GM21528 (cell line): Measurements from ENCODE around the gene PDE4D.
"Not testable (repeated sequence)": the region's sequence is repeated elsewhere in the genome, so short reads cannot be mapped to it uniquely, and the experiment has no call there.

Experiments used
- ATAC-seq: cut with Tn5 transposase; IDR thresholded peaks from one replicate; pipeline ENCODE4 v1.9.1; 2021; ENCODE audit warnings: mild to moderate bottlenecking, moderate library complexity; ENCODE audit not compliant: unreplicated experiment, low FRiP score

The PDE4D gene

DNA sequence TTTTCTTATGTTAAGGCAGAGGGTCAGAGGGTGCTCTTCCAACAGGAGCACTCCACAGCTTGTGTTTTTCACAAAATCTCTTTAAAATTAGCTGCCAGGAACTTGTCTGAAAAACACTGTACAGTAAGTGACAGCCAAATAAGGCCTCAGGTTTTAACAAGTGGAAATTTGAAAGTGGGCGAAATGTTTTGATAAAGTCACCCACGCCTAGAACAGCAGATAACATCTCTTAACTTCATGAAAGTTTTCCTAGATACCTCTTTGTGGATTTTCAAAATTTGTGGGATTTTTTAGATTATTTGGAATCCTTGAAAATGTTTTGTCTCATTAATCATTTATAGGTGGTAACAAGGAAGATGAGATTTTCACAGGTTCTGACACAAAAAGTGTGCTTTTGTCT, 121.3 kb downstream of the PDE4D start:
- ATAC-seq: no peak

DNA sequence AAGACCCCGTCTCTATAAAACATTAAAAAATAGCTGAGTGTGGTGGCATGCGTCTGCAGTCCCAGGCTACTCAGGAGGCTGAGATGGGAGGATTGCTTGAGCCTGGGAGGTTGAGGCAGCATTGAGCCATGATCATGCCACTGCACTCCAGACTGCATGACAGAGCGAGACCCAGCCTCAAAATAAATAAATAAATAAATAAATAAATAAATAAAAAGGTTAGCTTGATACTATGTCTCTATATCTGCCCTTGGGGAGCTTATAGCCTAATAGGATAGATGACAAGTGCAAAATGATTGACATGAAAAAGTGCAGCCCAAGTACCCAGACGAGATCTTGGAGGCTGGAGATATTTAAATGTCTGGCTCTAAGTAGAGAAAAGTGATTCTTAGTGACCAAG, 122.6 kb downstream of the PDE4D start:
- ATAC-seq: no peak

DNA sequence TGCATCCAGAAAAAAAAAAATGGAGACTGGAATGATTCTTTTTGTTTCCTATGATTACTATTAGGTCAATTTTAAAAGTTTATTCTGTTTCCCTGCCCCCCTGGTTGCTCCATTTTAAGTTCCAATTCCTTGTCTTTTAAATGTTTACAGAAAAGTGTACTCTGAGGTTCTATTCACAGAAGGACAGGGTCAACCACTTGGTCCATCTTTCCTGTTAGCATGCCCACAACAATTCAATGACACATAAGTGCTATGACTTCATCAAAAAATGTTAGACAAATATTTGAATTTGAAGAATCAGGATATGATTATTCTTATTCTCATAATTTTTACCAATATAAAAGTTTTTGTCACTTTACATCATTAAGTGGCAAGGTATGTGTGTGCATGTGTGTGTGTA, 123.7 kb downstream of the PDE4D start:
- no peak for ATAC-seq

DNA sequence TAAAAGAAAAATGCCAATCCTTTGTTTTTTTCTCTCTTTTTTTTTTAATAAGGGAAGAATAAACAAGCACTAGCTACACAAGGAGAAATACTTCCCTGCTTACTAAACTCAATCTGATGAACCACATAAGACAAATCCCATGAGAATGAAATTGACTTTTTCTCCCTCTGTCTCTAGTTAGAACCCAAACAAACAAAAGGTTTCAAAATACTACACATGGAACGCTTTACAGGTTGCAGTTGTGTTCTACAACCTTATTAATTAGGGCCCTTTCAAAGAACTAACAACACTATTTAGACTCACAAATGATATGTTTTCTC, 124.5 kb downstream of the PDE4D start:
- no peak for ATAC-seq

DNA sequence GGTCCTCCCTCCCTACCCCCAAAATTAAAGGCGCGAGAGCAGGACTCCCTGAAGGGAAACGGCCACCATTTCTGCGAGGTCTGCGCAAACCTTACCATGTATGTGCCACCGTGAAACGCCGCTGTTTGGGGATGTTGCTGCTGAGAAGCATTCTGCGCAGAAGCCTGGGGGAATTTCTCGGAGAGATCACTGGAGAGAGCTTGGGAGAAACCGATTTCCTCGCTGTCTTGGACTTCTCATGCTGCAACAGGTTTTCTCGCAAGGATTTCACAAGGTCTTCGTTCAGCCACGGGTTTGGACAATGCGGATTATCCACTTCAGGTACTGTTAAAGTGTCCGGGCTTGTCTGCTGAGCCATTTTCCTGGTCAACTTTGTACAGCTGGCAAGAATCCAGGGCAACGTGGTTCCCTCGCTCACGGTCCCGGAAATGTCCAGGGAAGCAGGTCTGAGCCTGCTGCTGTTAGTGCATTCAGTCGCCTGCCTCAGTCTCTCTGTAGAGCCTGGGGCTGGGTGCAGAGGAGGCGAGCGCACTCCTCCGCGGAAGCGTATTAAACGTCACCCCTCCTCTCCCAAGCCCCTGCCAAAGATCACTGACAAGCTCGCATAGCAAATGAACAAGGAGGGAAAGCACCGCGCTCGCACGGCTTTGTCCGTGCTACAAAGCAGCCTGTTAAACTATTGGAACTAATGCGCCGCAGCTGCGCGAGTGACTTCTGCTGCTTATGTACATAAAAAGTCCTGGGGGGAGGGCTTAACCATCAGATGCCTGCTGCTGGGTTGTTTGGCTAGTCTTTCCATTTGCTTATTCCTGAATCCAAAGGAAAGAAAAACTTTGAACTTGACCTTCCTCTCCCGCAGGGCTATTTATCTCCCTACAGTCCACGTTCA, 125.1 kb downstream of the PDE4D start:
- no peak for ATAC-seq

DNA sequence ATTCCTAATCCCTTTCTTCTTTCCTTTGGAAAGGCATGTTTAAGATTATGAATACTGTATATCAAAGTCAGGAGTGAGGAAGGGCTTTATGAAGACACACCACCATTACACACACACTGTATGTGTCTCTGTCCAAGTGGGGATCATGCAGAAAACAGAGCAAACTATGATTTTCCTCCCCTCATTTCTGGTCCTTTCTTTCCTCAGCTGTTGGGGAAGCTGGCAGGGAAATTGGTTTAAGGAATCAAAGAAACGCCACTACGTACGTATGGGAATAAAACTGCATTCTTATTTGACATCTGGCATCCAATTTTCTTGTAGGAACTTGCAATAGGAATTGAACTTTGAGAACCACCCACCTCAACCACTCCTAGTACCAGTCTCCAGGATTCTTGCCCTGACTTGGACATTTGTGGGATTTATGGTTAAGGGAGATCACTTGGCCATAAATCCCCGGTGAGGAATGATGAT, 125.8 kb downstream of the PDE4D start:
- no peak for ATAC-seq

DNA sequence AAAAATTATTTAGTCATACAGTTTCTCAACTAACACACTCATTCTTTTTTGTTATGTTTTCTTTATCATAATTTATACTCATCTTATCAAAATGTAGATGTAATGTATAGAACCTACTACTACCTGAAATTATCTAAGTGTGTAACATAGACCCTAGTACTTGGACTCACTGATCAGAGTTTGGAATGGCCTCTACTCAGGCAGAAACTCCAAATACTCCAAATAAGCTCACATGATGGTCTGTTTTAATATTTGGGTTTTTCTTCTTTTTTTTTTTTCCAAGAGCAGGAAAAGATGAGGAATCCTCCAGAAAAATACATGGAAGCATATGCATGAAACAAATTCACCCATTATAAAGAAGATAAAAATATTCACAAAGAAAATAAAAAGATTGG, 126.3 kb downstream of the PDE4D start:
- ATAC-seq: no peak

DNA sequence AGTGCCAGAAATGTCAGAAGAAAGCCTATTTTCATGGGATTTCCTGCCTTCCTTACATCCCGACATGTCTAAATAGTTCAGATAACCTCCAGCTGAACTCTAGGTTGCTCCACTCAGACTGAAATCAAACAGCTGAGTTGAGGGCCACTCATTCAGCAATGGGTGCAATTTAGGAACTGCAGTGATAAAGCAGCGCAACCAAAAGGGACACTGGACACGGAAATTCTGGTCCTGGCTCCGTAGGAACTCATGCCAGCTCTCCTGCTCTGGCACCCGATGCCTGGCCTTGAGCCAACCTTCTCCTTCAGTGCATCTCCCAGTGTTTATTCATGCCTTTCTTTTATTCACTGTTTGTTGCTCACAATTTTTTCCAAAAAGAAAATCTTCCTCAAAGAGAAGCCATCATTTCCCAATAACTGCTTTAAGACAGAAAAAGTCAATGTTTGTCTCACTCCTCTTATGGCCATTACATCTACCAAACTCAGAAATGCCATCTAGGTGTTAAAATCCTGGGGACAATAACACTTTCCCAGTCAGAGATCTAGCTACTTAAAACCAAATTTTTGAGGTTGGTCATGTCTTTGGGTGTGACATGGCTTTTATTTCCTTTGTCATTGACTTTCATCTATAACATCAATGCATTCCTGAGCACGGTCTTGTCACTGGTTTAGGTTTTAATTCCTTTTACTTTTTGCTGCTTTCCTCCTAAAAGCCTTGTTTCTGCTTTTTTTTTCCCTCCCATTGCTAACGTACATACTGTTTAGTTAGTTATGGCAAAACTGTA, 126.9 kb downstream of the PDE4D start:
- no peak for ATAC-seq

DNA sequence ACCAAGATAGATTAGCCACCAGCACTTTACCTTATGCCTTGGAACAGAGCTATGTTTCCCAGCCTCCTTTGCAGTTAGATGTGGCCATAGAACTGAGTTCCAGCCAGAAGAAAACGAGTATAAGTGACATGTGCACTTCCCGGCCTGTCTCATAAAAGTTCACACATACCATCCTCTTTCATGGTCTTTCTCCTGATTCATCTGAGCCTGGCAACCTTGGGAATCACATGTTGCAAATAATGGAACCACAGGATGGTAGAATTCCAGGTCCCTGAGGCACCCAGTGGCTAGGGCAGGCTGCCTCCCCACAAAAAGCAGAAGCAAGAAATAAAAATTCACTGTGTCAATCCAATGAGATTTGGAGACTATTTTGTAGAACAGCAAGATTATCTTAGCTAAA, 128.1 kb downstream of the PDE4D start:
- no peak for ATAC-seq

DNA sequence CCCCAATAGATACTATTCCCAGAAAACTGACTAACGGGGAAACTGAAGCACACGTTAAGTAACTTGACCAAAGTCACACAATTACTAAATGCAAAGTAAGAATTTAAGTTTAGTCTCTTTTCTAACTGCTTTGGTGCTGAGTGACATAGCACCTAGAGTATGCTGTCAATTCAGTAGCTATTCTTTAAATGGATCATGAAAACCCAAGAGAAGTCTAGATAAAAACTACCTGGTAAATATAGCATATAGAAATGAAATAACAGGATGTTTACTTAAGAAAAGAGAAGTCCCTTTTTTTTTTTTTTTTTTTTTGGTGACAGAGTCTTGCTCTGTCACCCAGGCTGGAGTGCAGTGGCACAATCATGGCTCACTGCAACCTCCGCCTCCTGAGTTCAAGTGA, 129.2 kb downstream of the PDE4D start:
- ATAC-seq: no peak

DNA sequence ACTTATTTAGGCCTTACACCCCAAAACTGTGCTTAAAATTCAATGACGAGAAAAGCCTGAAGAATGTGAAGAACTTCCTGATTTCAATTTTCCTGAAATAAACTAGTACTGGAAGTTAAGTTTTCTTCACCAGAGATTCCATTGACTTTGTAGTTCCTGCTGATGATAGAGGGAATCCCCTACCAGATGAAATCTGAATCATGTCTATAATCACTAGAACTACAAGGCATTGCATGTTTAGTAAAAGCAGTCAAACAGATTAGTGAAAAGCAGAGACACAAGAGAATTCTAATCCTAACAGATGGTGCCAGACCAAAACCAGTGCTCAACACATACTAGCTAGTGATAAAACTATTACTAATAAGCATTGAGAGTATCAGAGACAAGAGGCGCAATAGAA, 130.0 kb downstream of the PDE4D start:
- ATAC-seq: no peak

DNA sequence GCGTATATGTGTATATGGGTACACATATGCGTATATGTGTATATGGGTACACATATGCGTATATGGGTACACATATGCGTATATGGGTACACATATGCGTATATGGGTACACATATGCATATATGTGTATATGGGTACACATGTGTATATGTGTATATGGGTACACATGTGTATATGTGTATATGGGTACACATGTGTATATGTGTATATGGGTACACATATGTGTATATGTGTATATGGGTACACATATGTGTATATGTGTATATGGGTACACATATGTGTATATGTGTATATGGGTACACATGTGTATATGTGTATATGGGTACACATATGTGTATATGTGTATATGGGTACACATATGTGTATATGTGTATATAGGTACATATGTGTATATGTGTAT, 131.3 kb downstream of the PDE4D start:
- not testable (repeated sequence) for ATAC-seq

DNA sequence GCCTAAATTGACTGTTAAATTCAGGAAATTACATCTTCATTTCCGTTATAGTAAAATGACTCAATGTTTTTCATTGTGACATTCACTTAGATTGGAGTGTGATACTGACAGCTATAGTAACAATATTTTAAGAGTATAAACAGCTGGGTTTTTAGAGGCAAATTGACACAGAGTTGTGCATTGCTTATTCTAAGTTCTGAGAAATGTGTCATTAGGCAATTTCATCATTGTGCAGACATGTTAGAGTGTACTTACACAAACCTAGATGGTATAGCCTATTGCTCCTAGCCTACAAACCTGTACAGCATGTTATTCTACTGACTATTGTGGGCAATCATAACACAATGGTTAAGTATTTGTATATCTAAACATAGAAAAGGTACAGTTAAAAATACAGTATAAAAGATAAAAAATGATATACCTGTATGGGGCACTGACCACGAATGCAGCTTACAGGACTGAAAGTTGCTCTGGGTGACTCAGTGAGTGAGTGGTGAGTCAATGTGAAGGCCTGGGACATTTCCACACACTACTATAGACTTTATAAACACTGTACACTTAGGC, 132.7 kb downstream of the PDE4D start:
- ATAC-seq: no peak

DNA sequence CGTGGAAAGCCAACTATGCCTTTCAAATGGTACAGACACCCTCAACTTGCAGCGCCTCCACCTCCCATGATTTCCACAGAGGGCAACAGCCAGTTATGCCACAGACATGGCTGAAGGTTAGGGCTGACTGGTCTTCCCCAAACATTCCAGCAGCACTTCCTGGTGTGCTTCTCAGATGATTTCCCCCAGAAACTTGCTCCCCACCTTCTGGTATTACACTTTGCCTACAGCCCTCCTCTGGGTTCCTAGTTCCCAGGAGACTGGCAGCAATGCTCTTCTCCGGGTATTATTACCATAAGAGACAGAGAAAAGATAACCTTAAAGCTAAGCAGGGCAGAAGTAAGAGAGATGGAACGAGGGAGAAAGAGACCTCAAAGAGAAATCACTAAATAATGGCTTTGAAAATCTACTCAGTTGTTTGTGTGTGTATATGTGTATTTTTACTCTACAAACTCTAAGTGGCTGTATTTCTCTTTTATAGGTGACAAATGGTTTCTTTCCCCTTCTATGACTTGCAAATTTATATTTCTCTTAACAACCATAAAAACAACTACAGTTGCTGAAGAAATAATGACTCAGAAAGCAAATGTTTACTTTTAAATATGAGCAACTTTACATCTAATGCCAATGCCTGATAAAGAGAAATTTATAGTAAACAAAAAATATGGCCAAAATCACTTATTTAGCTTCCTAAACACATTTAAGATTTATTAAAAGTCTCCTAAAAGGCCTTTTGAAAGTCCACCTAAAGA, 133.8 kb downstream of the PDE4D start:
- no peak for ATAC-seq

DNA sequence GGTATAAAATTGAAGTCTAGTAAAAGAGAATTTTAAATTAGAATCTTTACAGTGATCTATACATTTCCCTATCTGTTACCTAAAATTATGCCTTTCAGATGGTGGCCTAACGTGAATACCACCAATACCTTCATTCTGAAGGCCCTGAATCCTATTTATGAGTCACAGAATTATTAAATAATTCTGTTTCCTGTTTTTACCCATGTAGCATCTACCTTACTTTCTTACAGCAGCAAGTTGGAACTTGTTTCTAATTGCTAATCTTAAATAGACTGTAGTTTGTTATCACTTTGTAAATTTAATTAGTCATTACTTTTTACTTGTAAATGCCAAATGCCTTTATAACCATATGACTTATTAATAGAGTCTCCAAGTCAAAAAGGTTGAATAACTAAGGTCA, 135.0 kb downstream of the PDE4D start:
- no peak for ATAC-seq

DNA sequence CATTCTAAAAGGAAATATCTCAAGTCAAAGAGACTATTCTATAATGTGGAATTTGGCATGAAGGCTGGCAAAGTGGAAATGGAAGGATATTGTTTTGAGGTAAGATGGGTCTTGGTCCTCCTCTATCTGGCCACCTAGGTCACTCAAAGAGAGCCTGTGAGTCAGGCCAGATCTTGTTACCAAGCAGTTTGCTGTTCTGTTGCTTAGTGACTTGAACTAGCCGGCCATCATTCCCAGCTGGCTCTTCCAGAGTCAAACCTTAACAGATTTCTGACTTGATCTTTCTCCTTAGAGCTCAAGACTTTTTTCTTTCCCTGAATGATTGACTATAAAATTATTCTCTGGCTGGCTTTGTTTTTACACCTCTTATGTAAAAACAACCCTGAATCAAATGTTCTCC, 136.1 kb downstream of the PDE4D start:
- ATAC-seq: no peak

DNA sequence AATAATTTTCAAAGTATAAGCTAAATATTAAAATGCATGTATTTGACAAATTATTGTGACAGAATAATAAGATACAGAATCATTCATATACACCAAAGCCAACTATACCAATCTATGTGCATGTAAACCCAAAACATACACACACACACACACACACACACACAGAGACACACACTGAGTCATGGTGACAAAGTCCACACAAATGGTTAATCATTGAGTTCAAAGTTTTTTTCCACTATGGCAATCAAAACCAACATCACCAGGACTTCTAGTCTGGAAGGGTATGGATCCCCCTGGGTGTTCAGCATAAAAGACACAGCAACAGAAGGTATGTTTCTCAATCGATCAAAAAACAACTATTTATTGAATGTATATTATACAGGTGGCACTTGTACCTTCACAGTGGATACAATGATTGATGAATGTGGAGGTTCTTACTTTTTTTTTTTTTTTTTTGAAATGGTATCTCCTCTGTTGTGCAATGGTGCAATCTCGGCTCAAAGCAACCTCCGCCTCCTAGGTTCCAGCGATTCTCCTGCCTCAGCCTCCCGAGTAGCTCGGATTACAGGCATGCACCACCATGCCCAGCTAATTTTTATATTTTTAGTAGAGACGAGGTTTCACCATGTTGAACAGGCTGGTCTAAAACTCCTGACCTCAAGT, 137.0 kb downstream of the PDE4D start:
- no peak for ATAC-seq

DNA sequence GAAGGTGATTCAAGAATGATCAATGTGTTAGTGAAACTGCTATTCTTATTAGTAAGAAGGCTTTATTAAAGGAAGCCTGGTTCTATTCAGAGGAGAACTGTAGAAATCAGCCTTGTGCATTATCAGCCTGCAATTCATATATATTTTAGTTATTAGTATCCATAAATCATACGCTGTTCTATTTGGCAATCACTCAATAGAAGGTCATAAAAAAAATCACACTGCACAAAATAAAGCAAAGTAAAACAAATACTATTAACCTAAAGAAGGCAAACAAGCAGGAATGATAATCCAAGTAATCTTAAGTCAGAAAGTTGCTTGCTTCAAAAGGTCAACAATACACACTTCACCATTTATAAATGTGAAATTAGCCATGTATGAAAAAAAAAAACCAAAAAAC, 138.1 kb downstream of the PDE4D start:
- ATAC-seq: no peak

DNA sequence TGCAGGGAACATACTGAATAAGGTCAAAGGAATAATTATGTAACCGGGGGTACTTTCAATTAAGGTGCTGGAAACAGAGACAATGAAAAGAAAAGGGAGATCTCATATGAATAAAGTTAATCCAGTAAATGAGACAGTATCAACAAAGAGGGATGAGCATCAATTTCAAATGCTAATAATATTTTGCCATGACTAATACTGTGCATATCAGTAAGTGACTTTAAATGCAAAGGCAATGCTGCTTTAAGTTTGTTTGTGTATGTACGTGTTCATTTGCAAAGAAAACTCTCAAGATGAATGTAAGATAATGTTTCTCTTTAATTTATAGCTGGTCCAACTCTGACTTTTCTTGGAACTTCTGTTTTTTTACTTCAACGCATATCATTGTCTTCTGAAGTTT, 139.9 kb downstream of the PDE4D start:
- ATAC-seq: no peak

DNA sequence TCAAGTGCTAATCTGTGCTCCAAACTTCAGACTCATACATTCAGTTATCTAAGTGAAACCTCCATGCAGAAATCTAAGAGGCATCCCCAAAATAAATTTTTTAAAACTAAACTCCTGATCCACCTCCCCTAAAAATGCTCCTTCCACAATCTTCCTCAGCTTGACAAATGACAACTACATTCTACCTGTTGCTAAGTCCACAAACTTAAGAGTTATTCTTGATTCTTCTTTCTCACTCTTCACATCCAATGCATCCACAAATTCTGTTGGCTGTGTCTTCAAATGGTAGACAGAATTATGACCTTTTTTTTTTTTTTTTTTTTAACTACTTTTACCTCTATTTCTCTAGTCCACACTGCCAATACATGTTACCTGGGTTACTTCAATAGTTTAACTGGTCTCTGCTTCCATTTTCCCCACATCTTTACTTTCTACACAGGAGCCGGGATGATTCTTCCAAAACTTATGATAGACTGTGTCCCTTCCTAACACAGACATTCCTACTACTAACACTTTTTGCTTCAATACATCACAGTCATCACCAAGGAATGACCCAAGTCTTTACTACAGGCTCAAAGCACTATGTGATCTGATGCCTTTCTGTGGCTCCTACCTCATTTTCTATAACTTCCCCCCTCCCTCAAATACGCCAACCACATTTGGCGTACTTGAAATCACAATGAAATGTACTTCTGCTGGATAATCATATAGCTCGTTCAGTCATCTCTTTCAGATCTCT, 143.6 kb downstream of the PDE4D start:
- ATAC-seq: no peak
